ENCODE results near the gene PPM1L.

GRCh38 chr3:160981217-160981938, 225.3 kb downstream of the PPM1L start:
- TF ChIP-seq, protein P1, sequence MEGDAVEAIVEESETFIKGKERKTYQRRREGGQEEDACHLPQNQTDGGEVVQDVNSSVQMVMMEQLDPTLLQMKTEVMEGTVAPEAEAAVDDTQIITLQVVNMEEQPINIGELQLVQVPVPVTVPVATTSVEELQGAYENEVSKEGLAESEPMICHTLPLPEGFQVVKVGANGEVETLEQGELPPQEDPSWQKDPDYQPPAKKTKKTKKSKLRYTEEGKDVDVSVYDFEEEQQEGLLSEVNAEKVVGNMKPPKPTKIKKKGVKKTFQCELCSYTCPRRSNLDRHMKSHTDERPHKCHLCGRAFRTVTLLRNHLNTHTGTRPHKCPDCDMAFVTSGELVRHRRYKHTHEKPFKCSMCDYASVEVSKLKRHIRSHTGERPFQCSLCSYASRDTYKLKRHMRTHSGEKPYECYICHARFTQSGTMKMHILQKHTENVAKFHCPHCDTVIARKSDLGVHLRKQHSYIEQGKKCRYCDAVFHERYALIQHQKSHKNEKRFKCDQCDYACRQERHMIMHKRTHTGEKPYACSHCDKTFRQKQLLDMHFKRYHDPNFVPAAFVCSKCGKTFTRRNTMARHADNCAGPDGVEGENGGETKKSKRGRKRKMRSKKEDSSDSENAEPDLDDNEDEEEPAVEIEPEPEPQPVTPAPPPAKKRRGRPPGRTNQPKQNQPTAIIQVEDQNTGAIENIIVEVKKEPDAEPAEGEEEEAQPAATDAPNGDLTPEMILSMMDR (conservative IDR thresholded peaks at IDR 0.05) = no peak
- TF ChIP-seq EZH2 (IDR thresholded peaks at IDR 0.05; ENCODE audit: low read depth) = no peak

Measured in PC-9 (cell line).